Measurements from ENCODE around the gene P4HB.

GRCh38 chr17:81834831-81835267 lies 25.5 kb downstream of the P4HB start, which contains the start of gene PPP1R27:
- TF ChIP-seq EZH2 (IDR thresholded peaks at IDR 0.05) (no peak), CTCF (IDR thresholded peaks at IDR 0.05) (no peak)

Measured in neural progenitor cell (in vitro differentiated cells).